Hematopoietic multipotent progenitor cell treated with erythropoietin and hydrocortisone succinate and interleukin-3 and kit ligand, for 8 days (in vitro differentiated cells): Measurements from ENCODE around the gene RERE.

ENCODE experiments used
- DNase-seq: peaks from one replicate; pipeline ENCODE4 v3.0.0-alpha.2; 2015

The RERE gene

DNA sequence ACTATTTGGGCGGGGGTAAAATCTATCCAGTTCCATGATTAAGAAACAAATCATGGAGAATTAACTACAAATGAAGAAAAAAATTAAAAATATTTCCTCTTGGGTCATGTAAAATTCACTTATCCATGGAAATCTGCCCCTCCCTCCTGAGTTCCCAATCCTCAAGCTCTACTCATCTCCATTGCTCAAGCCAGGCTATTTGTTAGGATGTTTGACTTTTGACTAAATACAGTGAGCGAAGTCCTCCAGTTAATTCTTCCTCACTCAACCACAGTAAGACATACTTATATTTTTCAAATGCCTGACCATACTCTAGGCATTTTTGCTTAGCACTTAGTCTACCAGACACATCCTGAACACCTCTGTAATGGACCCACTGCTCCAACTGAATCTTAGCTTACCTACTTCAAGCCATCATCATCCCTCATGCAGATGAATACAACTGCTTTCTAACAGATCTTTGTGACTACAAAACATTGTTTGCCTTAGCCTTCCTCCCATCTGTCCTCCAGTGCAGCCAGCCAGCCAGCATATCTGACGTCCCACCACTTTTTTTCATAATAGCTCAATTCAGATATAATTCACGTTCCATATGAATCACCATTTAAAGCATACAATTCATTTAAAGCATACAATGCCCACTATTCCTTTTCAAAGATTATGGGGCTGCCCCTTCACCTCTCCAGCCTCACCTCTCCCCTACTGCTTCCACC is 154.2 kb downstream of the RERE start:
- DNase-seq: no peak

DNA sequence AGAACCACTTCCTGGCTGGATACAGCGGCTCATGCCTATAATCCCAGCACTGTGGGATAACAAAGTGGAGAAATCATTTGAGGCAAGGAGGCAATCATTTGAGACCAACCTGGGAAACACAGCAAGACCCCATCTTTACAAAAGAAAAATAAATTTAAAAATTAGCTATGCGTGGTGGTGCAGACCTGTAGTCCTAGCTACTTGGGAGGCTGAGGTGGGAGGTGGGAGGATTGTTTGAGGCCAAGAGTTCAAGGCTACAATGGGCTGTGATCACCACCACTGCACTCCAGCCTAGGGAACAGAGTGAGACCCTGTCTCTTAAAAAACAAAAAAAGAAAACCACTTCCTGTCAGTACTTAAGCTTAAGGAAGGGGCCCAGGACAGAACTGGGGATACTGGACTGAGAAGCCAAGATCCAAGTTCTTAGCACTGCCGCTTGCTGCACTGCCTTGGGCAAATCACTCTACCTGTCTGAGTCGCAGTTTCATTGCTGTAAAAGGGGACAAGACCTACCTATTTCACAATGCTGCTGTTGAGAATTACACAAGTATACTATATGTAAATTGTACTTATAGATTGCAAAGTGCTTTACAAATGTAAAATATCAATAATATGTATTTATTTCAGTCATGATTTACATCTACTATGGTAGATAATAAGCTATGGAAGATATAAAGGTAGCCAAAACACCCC is 154.9 kb downstream of the RERE start:
- DNase-seq: no peak

DNA sequence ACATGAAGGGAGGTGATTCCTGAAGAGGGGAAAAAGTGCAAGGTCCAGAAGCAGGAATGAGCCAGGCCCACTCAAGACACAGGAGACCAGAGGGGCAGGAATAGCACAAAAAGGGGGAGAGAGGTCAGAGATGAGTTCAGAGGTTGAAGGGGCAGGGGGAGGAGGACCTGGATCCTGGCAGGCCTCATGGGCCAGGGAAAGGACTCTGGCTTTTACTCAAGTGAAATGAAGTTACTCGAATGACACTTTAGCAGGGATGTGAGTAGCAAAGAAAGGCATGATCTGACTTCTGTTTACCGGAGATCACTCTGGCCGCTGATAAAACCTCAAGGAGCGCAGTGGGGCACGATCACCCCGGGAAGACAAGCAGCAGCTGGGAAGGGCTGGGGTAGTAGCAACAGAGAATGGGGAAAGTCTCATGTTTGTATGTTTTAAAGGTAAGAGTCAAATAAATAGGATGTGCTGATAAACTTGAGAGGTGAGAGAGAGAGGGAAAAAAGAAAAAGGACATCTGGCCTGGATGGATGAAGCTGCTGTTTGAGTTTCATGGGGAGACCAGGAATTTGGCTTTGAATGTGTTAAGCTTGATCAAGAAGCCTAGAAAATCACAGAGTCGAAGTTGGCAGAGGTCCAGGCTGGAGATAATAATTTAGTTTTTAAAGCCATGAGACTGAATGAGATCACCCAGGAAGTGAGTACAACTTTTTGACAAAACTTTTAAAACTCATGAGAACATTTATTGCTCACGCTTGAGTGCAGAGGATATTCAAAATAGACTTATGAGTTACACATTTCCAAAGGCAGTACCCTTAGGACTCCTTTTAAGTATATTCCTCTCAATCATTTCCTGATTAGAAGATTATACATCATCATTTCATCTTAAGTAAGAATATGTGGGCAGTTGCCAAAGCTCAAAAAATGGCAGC is 156.0 kb downstream of the RERE start:
- DNase-seq: peak; percentile 29

DNA sequence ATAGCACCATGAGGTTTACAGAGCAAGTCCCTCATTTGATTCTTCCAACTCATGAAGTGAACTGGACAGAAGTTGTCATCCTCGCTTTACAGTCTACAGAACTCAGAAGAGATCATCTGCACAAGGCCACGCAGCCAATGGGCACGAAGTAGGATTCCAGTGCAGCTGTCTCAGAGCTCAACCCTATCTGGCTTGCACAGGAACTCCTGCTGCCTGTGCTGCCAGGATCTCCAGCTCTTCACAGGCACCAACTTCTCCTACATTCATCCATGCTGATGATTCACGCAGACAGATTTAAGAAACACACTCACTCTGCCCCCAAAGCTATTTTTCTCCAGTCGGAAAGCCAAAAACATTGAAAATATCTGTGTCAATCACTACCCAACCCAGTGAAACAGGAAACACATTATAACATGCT is 157.0 kb downstream of the RERE start:
- peak; percentile 19 for DNase-seq

DNA sequence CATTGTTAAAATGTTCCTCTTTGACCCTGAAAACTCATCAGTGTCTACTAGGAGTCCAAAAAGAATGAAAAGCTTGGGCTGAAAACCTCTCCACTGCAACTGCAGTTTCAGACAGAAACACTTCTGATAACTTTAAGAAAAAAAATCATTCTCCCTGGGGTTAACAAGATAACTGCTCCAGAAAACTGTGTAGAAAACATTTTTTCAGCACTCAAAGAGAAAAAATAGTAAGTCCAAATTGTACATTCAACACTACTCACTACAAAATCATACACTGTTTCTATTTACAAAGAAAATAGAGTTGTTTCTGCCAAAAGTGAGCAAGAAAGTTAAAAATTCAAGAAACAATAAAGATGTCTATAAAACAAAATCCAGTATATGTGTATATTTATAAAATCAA is 157.8 kb downstream of the RERE start:
- no peak for DNase-seq

DNA sequence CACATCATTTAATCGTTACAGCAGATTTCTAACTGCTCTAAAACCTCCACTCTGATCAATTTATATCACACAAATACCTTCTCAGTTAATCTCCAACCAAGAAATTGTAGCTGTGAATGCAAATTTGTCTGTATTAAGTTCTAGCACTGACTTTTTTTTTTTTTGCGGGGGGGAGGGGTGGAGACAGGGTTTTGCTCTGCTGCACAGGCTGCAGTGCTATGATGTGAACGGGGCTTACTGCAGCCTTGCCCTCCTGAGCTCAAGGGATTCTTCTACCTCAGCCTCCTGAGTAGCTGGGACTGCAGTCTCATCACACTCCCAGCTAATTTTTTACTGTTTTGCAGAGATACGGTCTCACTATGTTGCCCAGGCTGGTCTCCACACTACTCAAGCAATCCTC is 163.6 kb downstream of the RERE start:
- no peak for DNase-seq

DNA sequence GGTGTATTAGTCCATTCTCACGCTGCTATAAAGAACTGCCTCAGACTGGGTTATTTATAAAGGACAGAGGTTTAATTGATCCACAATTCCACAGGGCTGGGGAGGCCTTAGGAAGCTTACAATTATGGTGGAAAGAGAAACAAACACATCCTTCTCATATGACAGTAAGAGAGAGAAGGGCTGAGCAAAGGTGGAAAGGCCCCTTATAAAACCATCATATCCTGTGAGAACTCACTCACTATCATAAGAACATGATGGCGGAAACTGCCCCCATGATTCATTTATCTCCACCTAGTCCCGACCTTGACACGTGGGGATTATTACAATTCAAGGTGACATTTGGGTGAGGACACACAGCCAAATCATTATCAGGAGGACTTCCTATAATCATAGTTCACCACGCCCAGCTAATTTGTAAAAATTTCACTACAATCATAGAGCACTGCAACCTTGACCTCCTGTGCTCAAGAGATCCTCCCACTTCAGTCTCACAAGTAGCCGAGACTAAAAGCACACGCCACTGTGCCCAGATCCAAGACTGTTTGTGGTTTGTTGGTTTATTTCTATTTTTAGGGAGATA is 164.9 kb downstream of the RERE start:
- no peak for DNase-seq

DNA sequence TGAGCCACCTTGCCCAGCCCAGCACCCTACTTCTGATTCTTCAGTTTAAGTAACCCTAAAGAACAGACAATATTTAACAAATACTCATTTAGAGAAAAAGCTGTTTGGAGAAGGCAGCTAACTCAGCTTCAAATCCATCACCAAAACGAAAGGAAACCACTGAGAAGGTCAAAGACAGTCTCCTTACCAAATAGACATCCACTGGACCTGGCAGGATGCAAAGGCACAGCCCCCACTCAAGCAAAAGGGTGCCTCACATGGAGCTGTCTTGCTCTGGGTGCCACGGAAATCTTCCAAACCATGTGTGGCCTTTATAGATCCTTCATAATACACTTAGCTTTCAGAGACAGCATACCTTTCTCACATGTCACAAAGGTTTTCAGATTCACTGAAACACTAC is 165.5 kb downstream of the RERE start:
- no peak for DNase-seq

DNA sequence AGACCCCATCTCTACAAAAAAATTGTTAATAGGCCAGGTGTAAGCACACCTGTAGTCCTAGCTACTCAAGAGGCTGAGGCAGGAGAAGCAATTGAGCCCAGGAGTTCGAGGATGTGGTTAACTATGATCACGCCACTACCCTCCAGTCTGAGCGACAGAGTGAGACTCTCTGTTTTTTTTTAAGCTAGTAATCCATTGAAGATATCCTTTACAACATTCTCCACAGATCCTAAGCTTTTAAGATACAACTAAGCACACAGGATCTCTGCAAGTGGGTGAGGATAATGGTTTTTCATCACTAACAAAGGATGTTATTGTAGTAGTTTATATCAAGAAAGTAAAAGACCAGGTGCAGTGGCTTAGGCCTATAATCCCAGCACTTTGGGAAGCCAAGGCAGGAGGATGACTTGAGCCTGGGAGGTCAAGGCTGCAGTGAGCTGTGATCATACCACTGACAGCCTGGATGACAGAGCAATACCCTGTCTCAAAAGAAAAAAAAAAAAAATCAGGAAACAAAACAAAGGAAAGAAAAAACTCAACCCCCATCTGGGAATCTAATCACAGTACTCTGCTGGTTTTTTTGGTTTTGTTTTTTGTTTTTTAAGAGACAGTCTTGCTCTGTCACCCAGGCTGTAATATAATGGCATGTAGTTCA is 166.1 kb downstream of the RERE start:
- no peak for DNase-seq

DNA sequence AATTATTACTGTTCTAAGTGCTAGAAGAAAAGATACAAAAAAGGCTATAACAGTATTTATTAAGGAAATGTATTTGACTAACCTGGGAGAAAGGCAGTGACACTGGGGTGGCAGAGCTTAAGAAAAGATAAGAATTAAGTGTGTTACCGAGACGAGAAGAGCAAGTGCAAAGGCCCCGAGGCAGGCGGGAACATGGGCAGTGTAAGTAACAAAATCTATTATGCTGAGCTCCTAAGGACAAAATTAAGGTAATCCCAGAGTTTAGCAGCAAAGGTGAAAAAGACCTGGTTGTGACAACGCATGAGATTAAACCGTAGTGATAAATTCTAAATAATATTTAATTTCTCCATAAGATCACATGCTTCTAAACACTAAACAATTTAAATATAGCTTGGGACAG is 167.6 kb downstream of the RERE start:
- no peak for DNase-seq

DNA sequence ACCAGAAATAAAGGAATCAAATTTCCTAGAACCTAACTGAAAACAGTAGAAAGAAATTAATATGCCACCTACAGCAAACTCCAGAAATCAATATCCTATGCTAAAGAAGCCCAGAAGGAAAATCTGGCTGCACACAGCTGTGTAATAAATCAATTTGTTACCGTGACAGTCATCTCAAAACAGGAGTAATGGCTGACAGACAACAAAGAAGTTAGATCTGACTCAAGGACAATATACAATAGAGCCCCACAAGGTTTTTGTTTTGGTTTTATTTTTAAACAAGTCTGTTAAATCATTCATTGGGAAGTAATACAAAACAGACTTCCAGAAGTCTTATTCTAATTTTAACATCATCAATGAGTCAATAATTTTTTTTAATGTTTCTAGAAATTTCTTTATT is 168.4 kb downstream of the RERE start:
- DNase-seq: no peak

DNA sequence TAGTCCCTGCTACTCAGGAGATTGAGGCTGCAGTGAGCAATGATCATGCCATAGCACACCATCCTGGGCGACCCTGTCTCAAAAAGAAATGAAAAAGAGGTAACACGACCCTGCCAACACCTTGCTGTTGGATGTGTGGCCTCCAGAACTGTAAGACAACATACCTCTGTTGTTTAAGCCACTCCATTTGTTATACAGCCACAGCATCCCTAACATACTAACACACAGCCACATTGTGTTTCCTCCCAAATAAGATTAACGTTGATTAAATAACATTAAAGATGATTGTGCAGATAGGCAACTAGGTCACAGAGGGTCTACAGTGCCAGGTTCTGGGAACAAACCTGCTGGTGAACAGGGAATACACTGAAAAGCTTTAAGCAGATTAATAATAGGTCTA is 170.4 kb downstream of the RERE start:
- DNase-seq: no peak

DNA sequence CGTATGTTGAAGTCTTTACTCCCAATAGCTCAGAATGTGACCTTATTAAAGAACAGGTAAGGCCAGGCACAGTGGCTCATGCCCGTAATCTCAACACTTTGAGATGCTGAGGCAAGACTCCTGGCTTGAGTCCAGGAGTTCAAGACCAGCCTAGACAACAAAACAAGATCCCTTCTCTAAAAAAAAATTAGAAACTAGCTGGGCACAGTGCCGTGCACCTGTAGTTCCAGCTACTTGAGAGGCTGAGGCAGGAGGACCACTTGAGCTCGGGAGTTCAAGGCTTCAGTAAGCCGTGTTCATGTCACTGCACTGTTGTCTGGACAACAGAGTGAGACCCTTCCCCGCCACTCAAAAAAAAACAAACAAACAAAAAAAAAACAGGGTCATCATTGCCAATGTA is 171.3 kb downstream of the RERE start:
- no peak for DNase-seq

DNA sequence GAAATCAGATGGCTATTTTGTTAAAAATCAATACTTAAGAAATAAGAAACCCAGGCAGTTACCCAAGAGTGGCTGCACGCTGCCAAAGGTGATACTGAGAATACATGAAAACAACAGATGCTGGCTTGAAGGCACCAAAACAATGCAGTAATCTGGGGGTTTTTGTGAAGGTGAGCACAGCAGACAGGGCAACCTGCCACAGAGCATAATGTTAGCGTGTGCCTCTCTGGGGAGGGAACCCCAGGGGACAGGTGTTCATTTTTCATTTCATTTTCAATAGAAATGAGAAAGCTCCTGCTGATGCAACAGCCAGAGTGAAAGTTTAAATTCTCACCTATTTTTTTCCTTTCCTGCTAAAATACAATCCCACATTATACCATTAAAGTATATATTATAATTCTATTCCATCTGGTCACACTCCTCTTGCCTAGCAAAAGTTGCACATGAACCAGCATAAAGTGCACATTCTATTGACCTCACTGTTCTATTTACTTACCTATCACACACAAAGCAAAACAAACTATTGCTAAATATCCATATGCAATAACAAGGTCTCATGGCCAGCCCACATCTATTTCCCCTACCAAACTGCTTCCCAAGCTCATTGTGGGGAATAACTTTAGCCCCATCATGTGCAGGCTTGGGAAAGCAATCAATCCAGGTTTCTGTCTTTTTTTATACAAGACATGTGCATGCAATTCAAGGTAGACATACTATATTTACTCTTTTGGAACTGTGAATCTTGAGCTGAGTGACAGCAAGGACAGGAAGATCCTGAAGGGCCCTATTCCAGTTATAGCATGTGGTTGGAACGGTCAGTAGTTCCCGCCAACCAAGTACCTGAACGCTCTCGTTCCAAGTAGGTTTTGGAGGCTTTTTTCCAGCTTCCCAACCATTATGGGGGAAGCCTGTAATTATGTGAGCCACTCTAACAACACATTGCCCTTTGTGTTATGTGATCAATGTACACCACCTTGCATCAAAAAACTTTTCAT is 173.6 kb downstream of the RERE start:
- no peak for DNase-seq

DNA sequence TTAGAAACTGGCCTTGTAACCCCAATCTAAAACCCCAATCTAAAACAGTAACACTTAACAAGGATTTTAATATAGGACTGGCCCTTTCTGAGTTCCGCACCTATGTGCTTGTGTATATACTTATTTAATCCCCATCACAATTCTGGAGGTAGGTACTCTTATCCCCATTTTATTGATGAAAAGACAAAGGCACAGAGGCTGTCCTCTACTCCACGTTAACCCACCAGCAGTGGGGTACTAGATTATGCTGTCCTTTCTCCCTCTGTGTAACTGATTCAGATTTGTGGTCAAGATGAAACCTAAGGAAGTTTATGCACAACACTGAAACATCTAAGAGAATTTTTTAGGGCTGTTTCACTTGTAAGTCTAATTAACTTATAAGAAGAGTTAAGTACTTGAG is 175.3 kb downstream of the RERE start:
- no peak for DNase-seq

DNA sequence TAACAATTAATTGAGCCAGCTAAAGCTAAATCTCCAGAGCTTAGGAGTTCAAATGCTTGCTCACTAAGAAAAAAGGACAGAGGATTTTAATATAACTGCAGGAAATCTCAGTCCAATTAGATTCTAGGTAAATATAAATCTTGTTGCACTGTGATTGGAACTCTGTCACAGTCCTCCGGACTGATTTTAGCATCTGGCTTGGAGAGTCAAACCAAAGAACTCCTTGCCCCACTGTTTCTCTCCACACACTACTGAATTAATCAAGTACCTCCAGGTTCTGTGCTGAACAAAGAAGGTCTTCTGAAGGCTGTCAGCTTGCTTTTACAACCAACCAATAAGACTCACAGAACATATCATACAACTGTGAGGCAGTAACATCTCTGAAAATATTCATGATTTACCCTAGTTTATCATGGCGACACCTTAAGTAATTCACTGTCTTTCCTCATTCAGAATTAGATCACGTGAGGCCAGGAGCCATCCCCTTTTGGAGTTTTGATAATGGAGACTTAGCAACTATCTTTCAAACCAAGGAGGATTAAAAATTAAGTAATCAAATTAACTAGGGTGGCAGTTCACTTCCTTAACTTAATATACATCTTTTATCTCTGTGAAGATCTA is 176.0 kb downstream of the RERE start:
- DNase-seq: no peak

DNA sequence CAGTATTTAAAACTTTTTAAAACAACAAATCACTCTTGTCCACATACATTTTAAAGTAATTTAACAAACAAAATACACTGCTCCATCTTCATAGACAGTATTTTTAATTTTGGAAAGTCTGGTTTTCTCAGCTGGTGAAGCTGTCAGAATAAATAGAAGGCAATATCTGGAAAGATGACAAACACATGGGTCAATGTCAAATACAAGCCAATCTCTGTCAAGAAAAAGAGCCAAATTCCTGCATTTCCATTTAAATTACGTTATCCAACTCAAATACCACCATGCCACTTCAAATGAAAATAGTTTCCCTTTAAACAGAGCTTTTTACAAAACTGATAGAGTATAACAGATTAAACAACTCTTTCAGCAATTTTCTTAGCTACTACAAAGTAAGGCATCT is 176.5 kb downstream of the RERE start:
- no peak for DNase-seq

DNA sequence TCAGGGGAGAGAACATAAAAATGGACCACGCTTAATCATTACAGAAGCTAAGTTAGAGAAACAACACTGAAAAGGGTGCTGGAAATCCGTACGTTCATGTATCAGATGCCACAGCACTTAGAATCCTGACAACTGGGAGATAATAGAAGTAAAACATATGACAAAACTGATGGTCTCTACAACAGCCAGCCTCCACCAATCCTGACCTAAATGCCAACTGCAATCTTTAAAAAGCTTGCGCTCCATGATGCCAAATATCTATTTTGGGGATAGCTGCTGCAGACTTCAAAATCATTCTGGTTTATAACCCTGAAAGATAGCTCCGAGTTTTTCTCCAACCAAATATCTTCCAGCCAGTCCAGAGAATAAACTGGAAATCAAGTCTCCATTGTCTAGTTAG is 178.3 kb downstream of the RERE start:
- DNase-seq: no peak

DNA sequence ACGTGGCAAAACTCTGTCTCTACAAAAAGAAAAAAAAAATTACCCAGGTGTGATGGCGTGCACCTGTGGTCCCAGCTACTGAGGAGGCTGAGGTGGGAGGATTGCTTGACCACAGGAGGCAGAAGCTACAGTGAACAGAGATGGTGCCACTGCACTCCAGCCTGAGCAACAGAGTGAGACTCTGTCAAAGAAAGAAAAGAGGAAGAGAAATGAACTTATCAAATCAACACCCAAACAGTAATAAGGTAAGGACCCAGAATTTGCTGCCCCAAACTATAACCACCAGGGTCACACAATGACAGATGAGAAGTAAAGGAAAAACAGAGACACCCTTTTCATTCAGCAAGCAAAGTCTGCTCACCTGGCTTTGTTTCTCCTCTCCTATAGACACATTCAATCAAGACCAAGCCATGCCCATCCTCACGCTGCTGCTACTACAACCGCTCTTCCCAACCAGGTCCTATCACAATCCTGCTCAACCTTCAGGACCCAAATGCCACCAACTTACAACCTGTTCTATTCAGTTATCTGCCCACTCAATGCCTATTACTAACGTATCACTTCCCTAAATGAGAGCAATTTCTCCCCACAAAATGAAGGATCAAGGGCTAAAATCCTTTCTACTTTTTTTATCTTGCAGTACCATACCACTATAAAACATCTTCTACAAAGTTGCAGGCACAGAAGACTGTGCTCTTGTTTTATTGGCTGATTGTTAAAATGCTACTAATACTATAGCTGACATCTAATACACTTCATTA is 183.5 kb downstream of the RERE start:
- DNase-seq: no peak

DNA sequence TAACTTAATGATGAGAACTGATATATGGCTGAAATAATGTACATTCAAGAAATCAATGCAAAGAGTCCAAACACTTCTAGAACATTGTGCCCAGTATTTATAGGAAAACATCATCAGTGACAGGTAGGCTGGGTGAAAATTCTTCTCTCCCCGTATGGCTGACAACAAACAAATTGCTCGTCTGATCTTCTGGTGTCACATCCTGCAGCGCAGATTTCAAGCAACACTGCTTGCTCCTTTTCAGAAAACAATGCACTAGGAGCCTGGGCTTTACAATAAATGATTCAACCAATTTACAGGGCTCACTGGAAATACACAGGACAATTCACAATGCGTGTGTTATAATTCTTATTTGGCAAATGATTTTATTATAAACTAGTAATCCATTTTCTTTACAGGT is 185.3 kb downstream of the RERE start:
- DNase-seq: no peak
